GM12878 (cell line): Measurements from ENCODE around the gene PLA2G2C. TPM values are rescaled to one million over a fixed set of nuclear protein-coding genes. Genes with fewer than 3 reads are reported as not detected.

Experiments
- ATAC-seq: fragments of 200-7000 bp; cut with Tn5 transposase; 3 replicates; pipeline ENCODE4 v1.9.1; 2020; ENCODE audit warnings: mild to moderate bottlenecking, moderate library complexity
- BruUV-seq: library from RNA; stranded (reverse); fragments of 400-500 nt; replicated peaks from 2 replicates; lab custom pipeline; 2021; lab: Mats Ljungman, UMichigan
- CTCF ChIA-PET: fragments of 300-600 bp; sonication (Branson Sonifier 250); formaldehyde crosslinking; extraction: SDS; loops from one replicate; lab custom pipeline; 2021; ENCODE audit warnings: inconsistent platforms; lab: Yijun Ruan, JAX
- POLR2A ChIA-PET: fragments of 350-600 bp; formaldehyde crosslinking; extraction: SDS; loops from one replicate; lab custom pipeline; 2021; ENCODE audit warnings: inconsistent platforms; lab: Charles Lee
- RAD21 ChIA-PET: fragments of 300-600 bp; sonication (Branson Sonifier 250); formaldehyde crosslinking; loops from one replicate; lab custom pipeline; 2023; ENCODE audit warnings: antibody characterized with exemption; ENCODE audit not compliant: unreplicated experiment; lab: Charles Lee
- SMC1A ChIA-PET: fragments of 300-600 bp; sonication (Branson Sonifier 250); formaldehyde crosslinking; loops from one replicate; lab custom pipeline; 2023; ENCODE audit not compliant: unreplicated experiment, uncharacterized antibody; lab: Charles Lee
- DNase-seq: peaks from one replicate; pipeline ENCODE4 v3.0.0-alpha.2; 2011; ENCODE audit warnings: low read depth, low spot score
- FAIRE-seq: peaks from 3 replicates; lab custom pipeline; 2011; peaks lifted over from hg19 to GRCh38; lab: Jason Lieb, UNC
- H2AFZ ChIP-seq: 2 replicates; pipeline ENCODE4 v1.6.0; 2011; ENCODE audit warnings: low read depth, low read length, control low read depth; ENCODE audit not compliant: control insufficient read depth
- H3K27ac ChIP-seq: 2 replicates; pipeline ENCODE4 v1.5.1; 2011; ENCODE audit warnings: control low read depth; ENCODE audit not compliant: control insufficient read depth, insufficient read depth
- H3K27me3 ChIP-seq, 2 experiments: replicated peaks in 1 of 2; 2 replicates each; pipeline versions ENCODE4 v1.6.0 to v1.6.1; 2011; ENCODE audit warnings: low read length in 1 of 2; ENCODE audit not compliant: control insufficient read depth in 2 of 2, insufficient read depth in 2 of 2
- H3K36me3 ChIP-seq, 2 experiments: 2 replicates each; pipeline ENCODE4 v1.5.1; 2011; ENCODE audit warnings: low read length in 1 of 2; ENCODE audit not compliant: control insufficient read depth in 2 of 2, insufficient read depth in 2 of 2
- H3K4me1 ChIP-seq: 2 replicates; pipeline ENCODE4 v1.6.1; 2011; ENCODE audit warnings: mild to moderate bottlenecking, low read length, moderate library complexity, mixed read lengths; ENCODE audit not compliant: control insufficient read depth, insufficient read depth
- H3K4me2 ChIP-seq: 2 replicates; pipeline ENCODE4 v1.6.0; 2011; ENCODE audit warnings: control low read depth; ENCODE audit not compliant: control insufficient read depth, insufficient read depth
- H3K4me3 ChIP-seq: fragments of 200-600 bp; sonication (generic); 2 replicates; pipeline ENCODE4 v1.5.1; 2016
- H3K79me2 ChIP-seq: 2 replicates; pipeline ENCODE4 v1.6.0; 2011; ENCODE audit warnings: low read length; ENCODE audit not compliant: control insufficient read depth, insufficient read depth
- H3K9ac ChIP-seq: 2 replicates; pipeline ENCODE4 v1.8.0; 2011; ENCODE audit warnings: low read length, control low read depth, mixed read lengths; ENCODE audit not compliant: control insufficient read depth, insufficient read depth
- H3K9me3 ChIP-seq: replicated peaks from 3 replicates; pipeline ENCODE4 v1.5.1; 2011; ENCODE audit warnings: mild to moderate bottlenecking, low read length; ENCODE audit not compliant: control insufficient read depth, insufficient read depth
- H4K20me1 ChIP-seq: 2 replicates; pipeline ENCODE4 v1.6.0; 2011; ENCODE audit not compliant: control insufficient read depth, insufficient read depth
- BACH1 ChIP-seq: fragments of 450-650 bp; IDR thresholded peaks from 2 replicates; pipeline ENCODE4 v1.6.1; 2017; ENCODE audit warnings: mild to moderate bottlenecking, borderline replicate concordance
- CBFB ChIP-seq: IDR thresholded peaks from 2 replicates; pipeline ENCODE4 v1.6.1; 2016; ENCODE audit warnings: antibody characterized with exemption, low read depth
- E2F4 ChIP-seq: IDR thresholded peaks from 2 replicates; pipeline ENCODE4 v1.6.1; 2012; ENCODE audit warnings: low read depth, low read length, improper control_type of control experiment
- EGR1 ChIP-seq, 2 experiments: IDR thresholded peaks; 1 replicate in 1 of 2; 2 replicates in 1 of 2; pipeline ENCODE4 v1.6.1; 2011 to 2012; ENCODE audit warnings: low read depth in 2 of 2, low read length in 2 of 2, borderline replicate concordance in 1 of 2, mild to moderate bottlenecking in 1 of 2, moderate library complexity in 1 of 2
- FOXM1 ChIP-seq: IDR thresholded peaks from 2 replicates; pipeline ENCODE4 v1.6.1; 2012; ENCODE audit warnings: low read depth, mild to moderate bottlenecking, inconsistent platforms, low read length, moderate library complexity
- HDAC6 ChIP-seq: fragments of 200-600 bp; sonication (generic); IDR thresholded peaks from one replicate; pipeline ENCODE4 v1.8.0; 2017; ENCODE audit warnings: antibody characterized with exemption; ENCODE audit not compliant: unreplicated experiment
- NFXL1 ChIP-seq: fragments of 450-650 bp; IDR thresholded peaks from 2 replicates; pipeline ENCODE4 v1.6.1; 2017; ENCODE audit warnings: antibody characterized with exemption, mild to moderate bottlenecking, borderline replicate concordance
- POU2F2 ChIP-seq: IDR thresholded peaks from 3 replicates; pipeline ENCODE4 v1.6.1; 2011; ENCODE audit warnings: low read depth, mild to moderate bottlenecking, low read length, borderline replicate concordance
- SIN3A ChIP-seq: IDR thresholded peaks from 2 replicates; pipeline ENCODE4 v1.6.1; 2012; ENCODE audit warnings: low read depth, low read length, improper control_type of control experiment
- STAT1 ChIP-seq: fragments of 450-650 bp; conservative IDR thresholded peaks from 2 replicates; pipeline ENCODE4 v1.6.1; 2014; ENCODE audit warnings: antibody characterized with exemption, mild to moderate bottlenecking
- SUPT20H ChIP-seq: IDR thresholded peaks from 2 replicates; pipeline ENCODE4 v1.6.1; 2011; ENCODE audit warnings: low read depth, mild to moderate bottlenecking, low read length, moderate library complexity, borderline replicate concordance; ENCODE audit not compliant: control insufficient read depth
- TCF7 ChIP-seq: IDR thresholded peaks from 2 replicates; pipeline ENCODE4 v1.6.1; 2014; ENCODE audit warnings: antibody characterized with exemption, borderline replicate concordance
- ZBTB33 ChIP-seq: fragments of 450-650 bp; IDR thresholded peaks from 2 replicates; pipeline ENCODE4 v1.6.1; 2017; ENCODE audit warnings: mild to moderate bottlenecking
- ZNF384 ChIP-seq: IDR thresholded peaks from 2 replicates; pipeline ENCODE4 v1.6.1; 2012; ENCODE audit warnings: low read depth, mild to moderate bottlenecking, low read length, improper control_type of control experiment, borderline replicate concordance
- ZNF622 ChIP-seq: fragments of 450-650 bp; IDR thresholded peaks from 2 replicates; pipeline ENCODE4 v1.6.1; 2017; ENCODE audit warnings: mild to moderate bottlenecking, inconsistent platforms
- WGBS: methylation state at CpG from one replicate; pipeline ENCODE4 v1.1.6; 2016; ENCODE audit warnings: low lambda C conversion rate; ENCODE audit not compliant: insufficient replicate concordance, insufficient coverage; ENCODE audit errors: missing lambda C conversion rate; 5-methylcytosine and 5-hydroxymethylcytosine counted together
- in situ Hi-C: fragments of 300-500 bp; cut with MboI; formaldehyde crosslinking; loops from 9 replicates; pipeline ENCODE4 v1.14.3; 2018; ENCODE audit warnings: mixed read lengths
- intact Hi-C: fragments of 100-400 bp; cut with micrococcal nuclease; formaldehyde crosslinking; loops from one replicate; pipeline ENCODE4 v1.14.2; 2022; ENCODE audit not compliant: unreplicated experiment
- polyA plus RNA-seq, 11 experiments: library from polyadenylated mRNA; depleted of rRNA in 4 of 11; unstranded in 6 of 11; stranded (reverse) in 5 of 11; fragments of >200 nt; fragmentation: Nextera tagmentation in 4 of 11; fragmentation: Illumina TruSeq in 1 of 11; extraction: Ambion mirVana in 4 of 11; extraction: Trizol in 1 of 11; gene quantifications; 1 replicate in 1 of 11; 2 replicates in 10 of 11; pipeline versions ENCODE4 v1.2.1 to v1.2.3, GENCODE V29; 2011 to 2016; ENCODE audit warnings: inconsistent platforms in 2 of 11, missing spikeins in 2 of 11, low read depth in 1 of 11
- total RNA-seq, 4 experiments: library from RNA; depleted of rRNA in 3 of 4; stranded (reverse); fragments of >200 nt in 3 of 4; fragmentation: Illumina TruSeq in 1 of 4; extraction: Trizol in 1 of 4; gene quantifications; 2 replicates each; pipeline versions ENCODE4 v1.2.1 to v1.2.3, GENCODE V29; 2013 to 2021
- TF ChIP-seq, protein P1 (sequence below): fragments of 450-650 bp; formaldehyde crosslinking; IDR thresholded peaks from 2 replicates; pipeline ENCODE4 v1.4.0; 2020; ENCODE audit warnings: mild to moderate bottlenecking, moderate library complexity

The PLA2G2C gene
- total and polyA plus RNA-seq, 10 of the 15 experiments (the other 5 are each of a cell fraction or from before 2014, with no cell fraction given): 0.05 TPM; not detected in 9

DNA sequence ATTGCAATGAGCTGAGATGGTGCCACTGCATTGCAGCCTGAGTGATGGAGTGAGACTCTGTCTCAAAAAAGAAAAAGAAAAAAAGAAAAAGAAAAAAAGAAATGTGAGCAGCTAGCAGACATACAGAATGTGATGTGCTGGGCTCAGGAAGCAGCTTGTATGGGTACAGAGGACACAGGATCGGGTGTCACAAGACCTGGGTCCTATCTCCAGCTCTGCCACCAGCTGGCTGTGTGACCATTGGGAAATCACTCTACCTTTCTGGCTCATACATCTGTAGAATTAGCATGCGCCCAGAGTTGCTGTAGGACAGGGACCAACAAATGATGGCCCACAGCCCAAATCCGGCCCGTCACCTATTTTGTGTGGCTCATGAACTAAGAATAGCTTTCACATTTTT is 3.3 kb upstream of the PLA2G2C start:
- ChIA-PET CTCF (interaction anchor here (1.4 to 1.8 kb wide), 2 partner anchors 23 to 88 kb away, joined by 4 read pairs; no protein-coding TSS in a partner anchor), POLR2A (no interaction called here), RAD21 (no interaction called here), SMC1A (no interaction called here)
- ATAC-seq (no peak), FAIRE-seq (no peak), DNase-seq (no peak)
- no peaks in the 10 kb centered on the region for H3K9me3 ChIP-seq
- no TSS peak for BruUV-seq
- H3K27me3 ChIP-seq: peaks cover 5 to 11% of the 10 kb centered on the region in 2 experiments
- H3K4me2 ChIP-seq: no peak overlapping the region
- no peaks in the 10 kb centered on the region for H4K20me1 ChIP-seq
- H3K4me3 ChIP-seq: no peak overlapping the region
- no peaks in the 10 kb centered on the region for H3K79me2 ChIP-seq
- peaks cover 12% of the 10 kb centered on the region for H3K4me1 ChIP-seq
- 23% methylated on average over 4 of the region's 4 CpGs for WGBS
- in situ Hi-C loops (loop anchor here (5.0 kb wide), 1 partner anchor 272 kb away; no protein-coding TSS in a partner anchor), intact Hi-C loops (loop anchor here (10.0 kb wide), 1 partner anchor 215 kb away; the partner anchor contains the start of gene PLA2G2A)
- no peak overlapping the region for H2AFZ ChIP-seq
- no peak overlapping the region for H3K9ac ChIP-seq
- no peaks in the 10 kb centered on the region for H3K36me3 ChIP-seq
- TF ChIP-seq NFXL1: no peak
- no peak for TF ChIP-seq TCF7
- TF ChIP-seq HDAC6: no peak
- TF ChIP-seq, protein P1, sequence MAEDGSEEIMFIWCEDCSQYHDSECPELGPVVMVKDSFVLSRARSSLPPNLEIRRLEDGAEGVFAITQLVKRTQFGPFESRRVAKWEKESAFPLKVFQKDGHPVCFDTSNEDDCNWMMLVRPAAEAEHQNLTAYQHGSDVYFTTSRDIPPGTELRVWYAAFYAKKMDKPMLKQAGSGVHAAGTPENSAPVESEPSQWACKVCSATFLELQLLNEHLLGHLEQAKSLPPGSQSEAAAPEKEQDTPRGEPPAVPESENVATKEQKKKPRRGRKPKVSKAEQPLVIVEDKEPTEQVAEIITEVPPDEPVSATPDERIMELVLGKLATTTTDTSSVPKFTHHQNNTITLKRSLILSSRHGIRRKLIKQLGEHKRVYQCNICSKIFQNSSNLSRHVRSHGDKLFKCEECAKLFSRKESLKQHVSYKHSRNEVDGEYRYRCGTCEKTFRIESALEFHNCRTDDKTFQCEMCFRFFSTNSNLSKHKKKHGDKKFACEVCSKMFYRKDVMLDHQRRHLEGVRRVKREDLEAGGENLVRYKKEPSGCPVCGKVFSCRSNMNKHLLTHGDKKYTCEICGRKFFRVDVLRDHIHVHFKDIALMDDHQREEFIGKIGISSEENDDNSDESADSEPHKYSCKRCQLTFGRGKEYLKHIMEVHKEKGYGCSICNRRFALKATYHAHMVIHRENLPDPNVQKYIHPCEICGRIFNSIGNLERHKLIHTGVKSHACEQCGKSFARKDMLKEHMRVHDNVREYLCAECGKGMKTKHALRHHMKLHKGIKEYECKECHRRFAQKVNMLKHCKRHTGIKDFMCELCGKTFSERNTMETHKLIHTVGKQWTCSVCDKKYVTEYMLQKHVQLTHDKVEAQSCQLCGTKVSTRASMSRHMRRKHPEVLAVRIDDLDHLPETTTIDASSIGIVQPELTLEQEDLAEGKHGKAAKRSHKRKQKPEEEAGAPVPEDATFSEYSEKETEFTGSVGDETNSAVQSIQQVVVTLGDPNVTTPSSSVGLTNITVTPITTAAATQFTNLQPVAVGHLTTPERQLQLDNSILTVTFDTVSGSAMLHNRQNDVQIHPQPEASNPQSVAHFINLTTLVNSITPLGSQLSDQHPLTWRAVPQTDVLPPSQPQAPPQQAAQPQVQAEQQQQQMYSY (CRISPR knock-in tag): no peak
- TF ChIP-seq POU2F2: no peak
- no peak for TF ChIP-seq SUPT20H
- TF ChIP-seq FOXM1: no peak
- TF ChIP-seq STAT1: no peak
- TF ChIP-seq EGR1 (IDR thresholded peaks at IDR 0.05; ENCODE audit: borderline replicate concordance in 1 of 2, low read depth in 2 of 2, low read length in 2 of 2): no peak
- TF ChIP-seq BACH1: no peak
- no peak for TF ChIP-seq ZNF384
- no peak for TF ChIP-seq SIN3A
- TF ChIP-seq ZNF622: no peak
- no peak for TF ChIP-seq ZBTB33
- TF ChIP-seq CBFB: no peak
- TF ChIP-seq E2F4: no peak
- no peak overlapping the region for H3K27ac ChIP-seq
